ENCODE data around the gene MAGEB4.

MAGEB4 gene

DNA sequence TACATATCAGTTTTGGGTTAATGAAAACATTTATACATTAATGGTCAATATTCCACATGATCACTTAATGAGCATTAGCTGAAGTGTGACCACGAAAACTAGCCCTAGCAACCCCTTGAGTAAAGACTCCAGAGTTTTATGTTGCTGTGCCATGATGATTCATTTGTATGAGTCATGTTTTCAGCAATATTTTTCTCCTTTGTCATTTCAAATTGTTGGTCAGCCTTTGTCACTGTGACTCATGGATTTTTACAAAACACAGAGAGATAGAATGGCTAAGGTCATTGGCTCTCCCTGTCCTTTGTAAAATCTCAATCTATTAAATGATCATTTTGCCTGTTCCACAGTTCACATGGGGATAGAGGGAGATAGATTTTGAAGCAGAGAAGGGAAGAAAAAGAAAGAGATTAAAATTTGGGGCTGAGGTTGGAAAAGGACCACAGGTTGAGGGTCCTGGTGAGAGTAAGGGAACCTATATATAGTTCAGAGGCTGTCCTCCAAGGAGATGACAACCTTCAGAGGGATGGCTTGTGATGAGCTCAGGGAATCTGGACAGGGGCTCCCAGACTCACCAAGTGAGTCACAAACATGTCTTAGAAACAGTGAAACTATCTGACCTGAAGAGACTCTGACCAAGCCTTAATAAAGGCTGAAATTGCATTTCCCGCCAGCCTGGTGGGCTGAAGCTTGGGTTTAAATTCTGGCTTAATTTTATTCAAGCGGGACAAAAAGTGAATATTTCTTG is 41.8 kb downstream of the MAGEB4 start:
- DNase-seq (ENCODE audit: low read depth, low spot score): no peak

All from smooth muscle cell of the brain vasculature (primary cell).